ENCODE results near the gene EHBP1L1.
"Not testable (repeated sequence)": the region's sequence is repeated elsewhere in the genome, so short reads cannot be mapped to it uniquely, and the experiment has no call there.

EHBP1L1 gene

GRCh38 chr11:65637032-65637557 lies 61.2 kb downstream of the EHBP1L1 start:
- no peak for DNase-seq

- DNase-seq = peak; percentile 67
These were observed 62.1 kb downstream of the EHBP1L1 start, which contains the start of gene SIPA1 for GRCh38 chr11:65637794-65638419. TSS of gene SIPA1 (plus strand) at chr11:65638101. CDS start at chr11:65640922, 2,821 bp downstream.

- DNase-seq = not testable (repeated sequence)
These were observed 63.4 kb downstream of the EHBP1L1 start for GRCh38 chr11:65639228-65639597.

- peak; percentile 75 for DNase-seq
These were observed 64.0 kb downstream of the EHBP1L1 start for GRCh38 chr11:65639623-65640482.

GRCh38 chr11:65640483-65641296 lies 64.8 kb downstream of the EHBP1L1 start:
- DNase-seq = peak; percentile 23

- DNase-seq = no peak
These were observed 65.6 kb downstream of the EHBP1L1 start for GRCh38 chr11:65641297-65642013.

Data from effector CD4-positive, alpha-beta T cell (primary cell).